ENCODE data around the gene SACS.

Gene SACS, protein sequence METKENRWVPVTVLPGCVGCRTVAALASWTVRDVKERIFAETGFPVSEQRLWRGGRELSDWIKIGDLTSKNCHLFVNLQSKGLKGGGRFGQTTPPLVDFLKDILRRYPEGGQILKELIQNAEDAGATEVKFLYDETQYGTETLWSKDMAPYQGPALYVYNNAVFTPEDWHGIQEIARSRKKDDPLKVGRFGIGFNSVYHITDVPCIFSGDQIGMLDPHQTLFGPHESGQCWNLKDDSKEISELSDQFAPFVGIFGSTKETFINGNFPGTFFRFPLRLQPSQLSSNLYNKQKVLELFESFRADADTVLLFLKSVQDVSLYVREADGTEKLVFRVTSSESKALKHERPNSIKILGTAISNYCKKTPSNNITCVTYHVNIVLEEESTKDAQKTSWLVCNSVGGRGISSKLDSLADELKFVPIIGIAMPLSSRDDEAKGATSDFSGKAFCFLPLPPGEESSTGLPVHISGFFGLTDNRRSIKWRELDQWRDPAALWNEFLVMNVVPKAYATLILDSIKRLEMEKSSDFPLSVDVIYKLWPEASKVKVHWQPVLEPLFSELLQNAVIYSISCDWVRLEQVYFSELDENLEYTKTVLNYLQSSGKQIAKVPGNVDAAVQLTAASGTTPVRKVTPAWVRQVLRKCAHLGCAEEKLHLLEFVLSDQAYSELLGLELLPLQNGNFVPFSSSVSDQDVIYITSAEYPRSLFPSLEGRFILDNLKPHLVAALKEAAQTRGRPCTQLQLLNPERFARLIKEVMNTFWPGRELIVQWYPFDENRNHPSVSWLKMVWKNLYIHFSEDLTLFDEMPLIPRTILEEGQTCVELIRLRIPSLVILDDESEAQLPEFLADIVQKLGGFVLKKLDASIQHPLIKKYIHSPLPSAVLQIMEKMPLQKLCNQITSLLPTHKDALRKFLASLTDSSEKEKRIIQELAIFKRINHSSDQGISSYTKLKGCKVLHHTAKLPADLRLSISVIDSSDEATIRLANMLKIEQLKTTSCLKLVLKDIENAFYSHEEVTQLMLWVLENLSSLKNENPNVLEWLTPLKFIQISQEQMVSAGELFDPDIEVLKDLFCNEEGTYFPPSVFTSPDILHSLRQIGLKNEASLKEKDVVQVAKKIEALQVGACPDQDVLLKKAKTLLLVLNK (N-terminal part only)

DNA sequence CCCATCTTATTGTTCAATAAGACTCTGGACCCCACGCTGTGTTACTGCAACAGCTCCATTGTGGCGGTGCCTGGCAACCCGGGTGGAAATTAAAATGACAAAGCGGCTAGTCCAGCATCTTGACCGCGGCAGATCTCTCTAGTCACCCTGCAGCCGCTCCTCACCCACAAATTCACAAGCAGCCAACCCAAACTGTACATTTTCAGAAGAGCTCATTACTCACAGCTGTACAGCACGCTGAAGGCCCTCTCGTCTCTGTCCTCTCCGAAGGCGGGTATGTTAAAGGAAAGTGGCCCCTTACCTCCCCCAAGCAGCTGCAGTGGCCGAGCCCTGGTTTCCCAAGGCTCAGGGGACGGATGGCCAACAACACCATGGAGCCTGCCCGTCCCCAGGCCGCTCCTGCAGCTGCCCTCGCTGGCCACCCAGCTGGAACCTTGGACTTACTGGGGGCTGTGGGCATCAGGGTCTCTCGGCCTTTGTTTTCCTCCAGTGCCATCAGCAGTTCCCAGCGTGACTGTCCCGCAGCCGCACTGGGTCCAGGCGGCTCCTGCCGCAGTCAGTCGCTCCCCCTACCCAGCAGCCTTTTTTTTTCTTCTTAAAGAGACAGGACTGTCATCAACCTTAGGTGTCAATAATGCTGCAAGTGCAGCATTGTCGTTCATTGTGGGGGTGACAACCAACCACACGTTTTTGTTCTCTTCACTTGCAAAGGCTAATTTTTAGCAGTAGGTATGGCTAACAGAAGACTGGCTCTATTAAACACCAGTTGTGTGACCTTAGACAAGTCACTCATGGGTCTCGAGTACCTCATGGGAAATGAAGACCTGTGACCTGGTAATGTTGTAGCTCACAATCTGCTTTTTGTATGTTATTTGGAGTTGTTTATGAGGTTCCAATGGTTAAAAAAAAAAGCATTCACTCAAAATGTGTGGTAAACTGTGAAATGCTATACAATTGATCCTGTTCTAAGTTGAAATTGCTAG is at the start of gene SACS:
Gene SACS, minus strand, starts transcription at position 532 of the 983 bp plus-strand sequence. CDS start 22,463 bp downstream, outside the sequence.
- peak in 1 of 2 experiments; percentile 8 for DNase-seq

DNA sequence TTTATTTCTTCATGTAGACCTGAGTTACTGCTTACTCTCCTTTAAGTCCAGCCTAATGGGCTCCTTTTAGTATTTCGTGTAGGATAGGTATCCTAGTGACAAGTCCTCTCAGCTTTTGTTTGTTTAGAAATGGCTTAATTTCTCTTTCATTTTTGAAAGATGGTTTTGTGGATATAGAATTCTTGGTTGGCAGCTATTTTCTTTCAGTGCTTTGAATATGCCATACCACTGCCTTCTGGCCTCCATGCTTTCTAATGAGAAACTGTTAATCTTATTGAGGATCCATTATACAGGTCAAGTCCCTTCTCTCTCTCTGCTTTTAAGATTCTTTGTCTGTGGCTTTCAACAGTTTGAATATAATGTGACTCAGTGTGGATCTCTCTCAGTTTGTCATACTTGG is 46.8 kb upstream of the SACS start:
- DNase-seq = no peak

DNA sequence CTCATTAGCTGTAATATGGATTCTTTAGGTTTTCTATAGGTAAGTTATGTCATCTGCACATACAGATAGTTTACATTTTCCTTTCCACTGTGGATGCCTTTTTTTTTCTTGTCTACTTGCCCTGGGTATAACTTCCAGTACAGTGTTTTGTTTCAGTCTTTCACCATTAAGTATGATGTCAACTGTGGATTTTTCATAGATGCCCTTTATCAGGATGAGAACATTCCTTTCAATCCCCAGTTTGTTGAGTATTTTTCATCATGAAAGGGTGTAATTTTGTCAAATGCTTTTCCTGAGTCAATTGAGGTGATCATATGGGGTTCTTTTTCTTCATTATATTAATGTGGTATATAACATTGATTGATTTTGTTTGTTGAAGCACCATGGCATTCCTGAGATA is 43.6 kb upstream of the SACS start:
- no peak for DNase-seq

DNA sequence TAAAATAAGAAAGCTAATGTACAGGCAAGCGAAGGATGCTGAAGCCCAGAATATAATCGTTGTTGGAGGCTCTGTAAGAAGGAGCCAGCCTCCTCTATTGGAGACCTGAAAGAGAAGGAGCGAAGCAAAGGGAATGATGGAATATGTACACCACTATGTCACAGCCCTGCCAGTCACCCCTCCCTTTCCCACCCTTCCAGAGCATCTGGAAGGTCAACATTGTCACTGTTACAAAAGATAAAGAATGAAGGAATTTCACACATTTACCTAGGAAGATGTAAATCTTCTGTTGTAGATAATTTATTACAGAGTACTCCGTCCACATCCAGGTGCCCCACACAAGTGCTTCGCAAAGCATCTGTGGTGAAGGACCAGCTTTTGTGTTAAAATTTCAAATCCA is 39.7 kb upstream of the SACS start:
- no peak for DNase-seq

DNA sequence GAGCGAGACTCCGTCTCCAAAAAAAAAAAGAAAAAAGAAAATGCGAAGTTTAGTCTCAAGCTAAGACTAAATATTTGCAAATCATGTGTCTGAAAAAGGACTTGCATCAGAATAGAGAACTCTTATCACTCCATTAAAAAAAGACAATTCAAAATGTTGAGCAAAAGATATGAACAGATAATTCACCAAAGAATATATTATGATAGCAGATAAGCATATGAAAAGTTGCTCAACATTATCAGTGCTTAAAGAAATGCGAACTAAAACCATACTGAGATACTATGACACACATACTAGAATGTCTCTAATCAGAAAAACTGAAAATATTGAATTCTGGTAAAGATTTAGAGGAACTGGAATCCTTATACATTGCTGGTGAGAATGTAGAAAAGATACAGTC is 38.7 kb upstream of the SACS start:
- DNase-seq = no peak

DNA sequence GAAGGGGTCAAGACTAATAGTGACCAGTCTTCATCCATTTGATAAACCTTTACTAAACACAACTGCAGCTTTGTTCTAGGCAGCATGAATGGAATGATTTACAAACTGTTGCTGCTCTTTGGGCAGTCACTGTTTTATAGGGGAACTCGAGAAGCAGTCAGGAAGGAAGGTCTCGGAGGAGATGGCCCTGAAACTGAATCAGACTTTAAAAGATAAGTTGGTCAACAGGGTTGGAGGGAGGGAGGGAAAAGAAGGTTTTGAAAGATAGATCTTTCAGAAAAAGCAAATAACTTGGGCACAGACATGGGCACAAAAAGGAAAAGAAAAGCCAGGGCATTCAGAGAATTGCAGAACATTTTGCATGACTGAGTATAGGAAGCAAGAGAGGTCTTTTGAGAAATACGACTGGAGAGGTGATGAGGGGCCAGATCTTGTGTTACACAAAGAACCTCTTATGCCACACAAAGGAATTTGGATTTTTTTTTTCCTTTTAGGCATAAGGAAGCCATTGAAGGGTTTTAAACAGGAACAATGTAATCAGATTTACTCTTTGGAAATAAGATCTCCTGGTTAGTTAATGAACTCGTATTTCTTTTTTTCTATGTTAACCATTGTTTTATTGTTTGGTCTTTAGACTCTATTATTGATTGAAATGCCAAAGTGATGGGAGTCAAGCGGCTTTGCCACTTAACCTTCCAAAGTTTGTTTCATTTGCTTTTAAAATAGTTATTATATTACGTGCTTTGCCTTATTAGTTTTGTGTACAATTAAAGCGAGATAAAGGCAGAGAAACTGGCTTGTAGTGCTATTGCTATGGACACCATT is 37.5 kb upstream of the SACS start:
- no peak for DNase-seq

DNA sequence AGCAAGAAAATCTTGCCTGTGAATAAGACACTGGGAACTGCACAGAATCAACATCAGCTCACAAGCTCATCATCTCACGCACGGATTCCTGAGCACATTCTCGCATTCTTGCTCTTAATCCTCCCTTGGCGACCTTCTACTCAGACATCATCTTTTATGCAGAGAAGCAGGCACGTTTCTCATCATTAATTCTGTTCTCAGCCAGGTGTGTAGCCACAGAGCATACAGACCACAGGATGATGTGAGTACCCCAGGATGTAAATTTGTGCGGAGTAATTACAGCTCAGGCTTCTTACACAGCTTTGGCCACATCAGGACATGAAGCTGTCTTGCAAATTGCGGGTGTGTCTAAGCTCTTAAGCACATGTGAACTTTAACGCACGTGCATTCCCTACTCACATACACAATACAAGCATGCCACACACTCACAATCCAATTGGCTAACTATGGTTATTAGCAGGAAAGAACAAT is 36.5 kb upstream of the SACS start:
- DNase-seq = no peak

DNA sequence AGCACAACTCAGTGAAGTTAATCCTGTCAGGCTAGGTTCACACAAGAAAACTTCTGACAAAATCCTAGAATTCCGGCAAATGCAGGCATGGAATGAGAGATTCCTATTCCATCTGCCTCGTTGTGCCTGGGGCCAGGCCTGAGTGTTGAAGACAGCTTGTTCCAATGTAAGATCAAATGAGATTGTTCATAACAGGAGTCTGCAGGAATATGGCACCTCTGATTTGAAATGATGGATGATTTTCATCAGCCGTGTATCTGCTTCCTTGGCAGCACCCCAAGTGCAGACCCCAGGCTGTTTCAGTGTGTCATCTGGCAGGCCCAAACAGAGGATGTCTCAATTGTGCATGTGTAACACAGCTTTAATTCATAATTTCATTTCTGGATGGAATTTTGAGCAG is 35.3 kb upstream of the SACS start:
- DNase-seq = no peak

DNA sequence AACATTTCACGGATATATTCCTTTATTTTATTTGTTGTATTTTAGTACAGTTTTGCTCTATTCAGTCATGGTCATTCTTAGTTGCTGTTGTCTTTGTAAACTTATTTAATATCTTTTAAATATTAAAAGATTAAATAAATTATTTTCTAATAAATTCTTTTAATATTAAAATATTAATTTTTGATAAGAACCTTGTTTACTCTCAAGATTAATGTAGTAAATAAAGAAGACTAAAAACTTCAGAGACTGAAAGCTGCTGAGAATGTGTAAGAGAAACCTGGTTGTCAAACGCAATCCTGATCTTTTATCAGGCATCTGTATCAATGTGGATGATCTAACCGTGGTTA is 34.4 kb upstream of the SACS start:
- DNase-seq = no peak

DNA sequence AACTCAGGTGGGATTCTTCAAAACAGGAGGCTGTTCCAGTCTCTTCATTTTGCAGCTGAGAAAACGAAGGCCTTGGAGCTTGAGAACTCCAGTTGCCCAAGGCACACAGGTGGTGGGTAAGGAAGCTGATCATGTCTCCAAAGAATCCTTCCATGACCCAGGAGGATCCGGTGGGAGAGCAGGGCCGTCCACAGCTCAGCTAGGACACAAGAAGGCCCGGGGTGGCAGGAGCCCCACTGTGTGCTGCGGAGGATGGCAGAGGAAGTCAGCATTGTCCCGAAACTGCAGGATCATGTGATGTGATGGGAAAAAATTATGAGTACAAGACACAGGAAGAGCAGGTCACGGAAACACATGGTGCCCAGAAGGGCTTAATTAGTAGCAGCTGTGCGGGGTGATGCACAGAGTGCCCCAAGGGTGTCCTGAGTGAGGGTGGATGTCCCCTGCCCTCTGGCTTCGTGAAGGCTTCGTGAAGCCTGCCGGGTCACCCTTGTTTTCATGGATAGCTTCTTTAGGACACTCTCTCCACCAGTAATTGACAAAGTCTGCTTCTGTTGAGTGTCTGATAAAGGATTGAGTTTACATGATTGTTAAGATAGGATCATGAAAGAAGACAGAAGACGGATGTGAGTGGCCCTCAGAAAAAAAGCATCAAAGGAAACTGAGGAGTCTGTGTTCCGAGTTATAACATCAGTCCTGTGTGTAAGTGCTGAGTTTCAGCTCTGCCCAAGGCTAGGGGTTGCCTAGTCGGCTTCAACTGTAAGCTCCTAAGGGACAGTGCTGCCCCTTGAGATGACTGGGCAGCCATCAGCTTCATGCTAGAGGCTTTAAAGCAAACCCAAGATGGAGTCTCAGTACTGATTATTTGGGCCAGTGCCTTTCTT is 33.8 kb upstream of the SACS start:
- DNase-seq = no peak

DNA sequence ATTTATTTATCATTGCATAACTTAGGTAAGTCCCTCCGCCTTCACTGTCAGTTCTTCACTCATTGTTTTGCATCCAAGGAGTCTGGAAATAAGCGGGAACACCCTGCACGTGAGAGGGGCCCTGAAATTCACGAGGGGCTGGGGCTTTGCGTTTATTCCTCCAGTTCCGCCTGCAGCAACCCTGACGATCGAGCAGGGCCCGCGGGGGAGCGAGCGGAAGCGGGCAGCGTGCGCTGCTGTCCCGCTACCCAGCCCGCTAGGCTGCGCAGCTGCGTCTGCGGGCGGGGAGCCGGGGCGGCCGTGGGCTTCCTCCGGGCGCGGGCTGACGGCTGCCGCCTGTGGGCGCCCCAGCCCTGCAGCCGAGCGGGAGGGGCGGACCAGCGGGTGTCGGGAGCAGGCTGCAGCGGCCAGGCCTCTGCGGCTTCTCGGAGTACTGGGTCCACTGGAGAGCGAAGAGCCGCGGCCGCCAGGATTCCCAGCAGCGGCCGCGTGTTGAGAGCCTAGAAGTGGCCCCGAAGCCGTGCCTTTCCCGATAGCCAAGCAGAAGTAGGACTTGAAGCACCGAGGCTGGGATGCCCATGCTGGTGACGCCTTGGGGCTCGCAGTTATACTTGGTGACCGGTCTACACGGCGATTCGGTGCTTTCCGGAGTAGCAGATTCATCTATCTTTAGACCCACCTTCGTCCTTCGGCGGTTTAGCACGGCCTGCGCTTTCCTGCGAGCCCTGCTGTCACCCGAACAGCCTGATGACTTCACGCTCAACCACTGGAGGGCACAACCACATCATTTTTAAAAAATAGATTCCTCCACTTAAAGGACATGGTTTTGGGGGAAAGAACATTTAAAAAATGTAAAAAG is 32.9 kb upstream of the SACS start:
- no peak for DNase-seq

DNA sequence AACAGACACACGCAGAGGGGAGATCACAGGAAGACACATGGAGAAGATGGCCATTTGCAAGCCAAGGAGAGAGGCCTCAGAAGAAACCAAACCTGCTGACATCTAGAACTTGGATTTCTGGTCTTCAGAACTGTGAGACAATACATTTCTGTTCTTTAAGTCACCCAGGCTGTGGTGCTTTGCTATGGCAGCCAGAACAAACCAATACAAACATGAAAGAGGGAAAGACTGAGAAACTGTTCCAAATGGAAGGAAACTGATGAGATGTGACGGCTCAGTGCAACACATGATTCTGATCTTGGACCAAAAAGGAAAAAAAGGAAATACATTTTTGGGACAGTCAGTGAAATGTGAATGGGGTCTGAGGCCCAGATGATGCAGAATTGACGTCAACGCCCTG is 30.2 kb upstream of the SACS start:
- DNase-seq = no peak

DNA sequence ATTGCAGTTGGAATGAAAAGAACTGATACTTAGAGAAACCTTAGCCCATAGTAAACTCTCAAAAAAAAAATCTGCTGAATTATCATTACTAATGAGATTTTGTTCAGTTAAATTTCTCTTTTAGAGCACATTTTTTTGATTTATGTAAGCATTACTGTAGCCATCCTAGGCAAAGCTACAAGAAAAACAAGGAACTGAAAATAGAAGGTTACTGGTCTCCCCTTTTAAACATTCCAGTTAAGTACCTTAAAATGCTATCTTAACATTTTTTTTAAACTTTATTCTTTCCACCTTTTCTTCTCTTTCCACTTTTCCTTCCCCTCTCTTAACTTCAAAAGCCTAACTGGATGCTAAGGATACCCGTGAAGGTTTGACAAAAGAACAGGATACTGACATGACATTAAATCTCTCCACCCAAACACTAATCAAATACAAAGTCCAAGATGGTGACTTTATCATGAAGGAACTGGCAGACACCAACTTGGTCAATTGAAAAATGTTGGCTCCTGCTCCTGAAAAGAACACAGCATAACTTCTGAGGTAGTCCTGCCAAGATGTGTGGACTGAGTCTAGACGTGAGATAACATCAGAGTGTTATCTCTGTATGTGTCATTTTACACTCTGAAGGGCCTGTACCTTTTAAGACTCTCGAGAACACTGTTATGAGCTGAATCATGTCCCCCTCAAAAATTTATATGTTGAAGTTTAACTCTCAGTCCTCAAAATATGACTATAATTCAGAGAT is 29.5 kb upstream of the SACS start:
- no peak for DNase-seq

DNA sequence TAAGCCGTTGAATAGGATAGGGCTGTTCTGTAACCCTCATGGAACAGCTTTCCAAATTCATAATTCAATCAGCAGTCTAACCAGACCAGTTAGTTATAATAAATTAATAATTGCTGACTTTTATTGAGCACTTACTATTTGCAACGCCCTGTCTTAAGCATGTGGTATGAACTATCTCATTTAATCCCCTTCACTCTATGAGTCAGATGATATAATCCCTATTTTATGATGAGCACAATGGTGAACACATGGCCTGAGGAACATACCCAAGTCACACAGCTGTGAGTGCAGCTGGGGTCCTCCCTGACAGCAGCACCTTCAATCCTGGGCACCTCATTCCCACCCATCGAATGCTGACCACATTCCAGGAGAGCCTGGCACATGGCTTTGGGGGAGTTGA is 28.0 kb upstream of the SACS start:
- DNase-seq = no peak

DNA sequence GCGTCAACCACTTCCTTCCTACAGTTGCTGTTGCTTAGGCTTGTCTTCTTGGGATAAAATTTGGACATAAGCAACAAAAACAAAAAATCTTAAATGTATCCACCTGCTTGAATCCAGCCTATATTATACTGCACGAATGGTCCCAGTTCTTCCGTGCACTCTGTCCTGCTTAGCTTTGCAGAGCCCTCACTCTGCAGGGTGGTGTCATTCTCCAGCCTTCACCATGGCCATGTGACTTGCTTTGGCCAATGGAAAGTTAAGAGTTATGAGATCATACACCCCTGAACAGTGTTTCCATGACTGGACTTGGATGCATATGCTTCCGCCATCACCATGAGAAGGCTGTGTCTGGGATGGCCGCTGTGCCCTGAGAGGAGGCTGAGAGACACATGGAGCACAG is 27.4 kb upstream of the SACS start:
- no peak for DNase-seq

DNA sequence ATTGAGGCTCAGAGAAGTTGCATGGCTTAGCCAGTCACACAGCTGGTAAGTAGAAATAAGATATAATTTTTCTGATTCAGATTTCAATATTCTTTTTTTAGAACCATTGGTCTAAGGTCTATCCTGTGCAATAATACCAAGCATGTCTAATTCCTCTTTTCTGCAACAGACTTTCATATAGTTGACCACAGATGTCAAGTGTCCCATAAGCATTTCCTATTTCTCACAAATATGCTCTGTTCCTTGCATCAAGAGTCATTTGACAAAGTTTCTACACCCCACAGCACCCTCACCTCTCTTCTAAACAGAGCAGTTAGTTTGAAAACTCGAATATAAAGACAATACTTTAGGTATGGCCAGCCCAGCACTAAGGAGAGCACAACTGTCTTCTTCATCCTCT is 26.8 kb upstream of the SACS start:
- no peak for DNase-seq

DNA sequence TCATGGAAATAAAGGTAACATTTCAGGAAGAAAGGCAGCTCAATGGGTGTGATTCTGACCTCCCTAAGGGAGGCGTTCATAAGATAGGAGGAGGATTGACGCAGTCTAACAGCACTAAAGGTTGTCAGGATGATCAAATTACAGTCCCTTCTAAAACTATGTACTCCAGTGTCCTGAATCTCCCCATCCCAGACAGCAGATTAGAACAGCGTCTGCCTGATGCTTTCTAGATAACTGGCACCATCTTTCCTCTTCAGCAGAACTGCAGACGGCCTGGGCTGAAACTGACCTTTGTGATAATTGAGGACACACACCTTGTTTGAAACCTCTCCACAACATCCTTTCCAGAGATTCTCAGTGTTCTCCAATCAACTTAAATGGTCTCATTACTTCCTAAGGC is 25.5 kb upstream of the SACS start:
- DNase-seq = no peak

DNA sequence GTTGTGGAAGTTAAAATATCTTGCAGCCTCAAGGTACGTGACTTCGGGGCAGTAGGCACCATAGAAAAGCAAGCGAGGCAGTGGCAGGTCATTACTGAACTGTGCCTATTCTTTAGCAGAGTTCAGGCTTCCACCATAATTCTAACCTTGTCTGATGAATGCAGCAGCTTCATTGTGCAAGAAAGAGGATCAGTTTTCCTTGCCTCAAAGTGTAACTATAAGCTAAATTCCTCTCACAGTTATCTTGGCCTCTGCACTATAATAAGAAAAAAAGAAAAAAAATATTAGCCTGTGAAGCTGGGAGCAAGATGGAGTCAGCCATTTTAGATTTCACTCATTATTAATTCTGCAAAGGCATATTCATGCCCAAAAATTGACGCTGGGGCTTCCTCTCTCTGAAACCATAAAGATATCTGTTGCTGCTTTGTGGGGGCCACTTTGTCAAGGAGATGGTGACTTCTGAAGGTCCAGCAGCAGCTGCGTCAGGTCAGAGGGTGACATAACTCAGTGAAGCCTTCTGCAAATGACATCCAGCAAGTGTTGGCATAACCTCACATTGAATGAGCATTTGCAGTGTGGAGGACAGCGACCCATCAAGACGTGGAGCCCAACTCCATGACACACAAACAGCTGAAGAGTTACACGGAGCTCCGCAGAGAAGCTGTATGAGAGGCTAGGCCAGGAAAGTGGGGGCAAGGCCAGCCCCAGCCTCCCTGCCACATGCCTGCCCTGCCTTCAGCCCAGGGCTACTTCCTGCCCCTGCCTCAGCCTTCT is 23.1 kb upstream of the SACS start:
- no peak for DNase-seq

All from cerebellar nuclear complex (tissue), 1 donor.